NCI-H524 treated with DMSO at 0.1 percent for 48 hours (cell line): ENCODE measurements around the gene TMEM218.
"Not testable (repeated sequence)": the region's sequence is repeated elsewhere in the genome, so short reads cannot be mapped to it uniquely, and the experiment has no call there.

Experiments
- DNase-seq: peaks from one replicate; lab custom pipeline; 2025; lab: John Stamatoyannopoulos, UW

The TMEM218 gene

DNA sequence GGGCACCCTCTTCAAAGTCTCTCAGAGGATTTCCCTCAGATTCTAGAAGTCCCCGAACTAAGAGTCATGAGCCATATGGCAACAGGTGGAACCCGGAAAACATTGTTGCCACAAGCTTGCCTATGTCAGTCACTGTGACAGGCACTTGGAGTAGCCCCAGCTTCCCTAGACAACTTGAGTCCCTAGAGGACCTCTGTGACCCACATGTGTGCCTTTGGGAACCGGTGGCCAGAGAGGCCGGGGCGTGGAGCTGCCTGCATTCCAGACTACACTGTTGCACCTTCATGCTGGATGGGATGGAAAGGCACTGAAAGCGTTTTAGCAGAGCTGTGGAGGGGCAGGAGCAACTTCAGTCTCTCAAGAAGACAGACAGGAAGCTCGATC is 36.2 kb downstream of the TMEM218 start:
- DNase-seq = no peak

DNA sequence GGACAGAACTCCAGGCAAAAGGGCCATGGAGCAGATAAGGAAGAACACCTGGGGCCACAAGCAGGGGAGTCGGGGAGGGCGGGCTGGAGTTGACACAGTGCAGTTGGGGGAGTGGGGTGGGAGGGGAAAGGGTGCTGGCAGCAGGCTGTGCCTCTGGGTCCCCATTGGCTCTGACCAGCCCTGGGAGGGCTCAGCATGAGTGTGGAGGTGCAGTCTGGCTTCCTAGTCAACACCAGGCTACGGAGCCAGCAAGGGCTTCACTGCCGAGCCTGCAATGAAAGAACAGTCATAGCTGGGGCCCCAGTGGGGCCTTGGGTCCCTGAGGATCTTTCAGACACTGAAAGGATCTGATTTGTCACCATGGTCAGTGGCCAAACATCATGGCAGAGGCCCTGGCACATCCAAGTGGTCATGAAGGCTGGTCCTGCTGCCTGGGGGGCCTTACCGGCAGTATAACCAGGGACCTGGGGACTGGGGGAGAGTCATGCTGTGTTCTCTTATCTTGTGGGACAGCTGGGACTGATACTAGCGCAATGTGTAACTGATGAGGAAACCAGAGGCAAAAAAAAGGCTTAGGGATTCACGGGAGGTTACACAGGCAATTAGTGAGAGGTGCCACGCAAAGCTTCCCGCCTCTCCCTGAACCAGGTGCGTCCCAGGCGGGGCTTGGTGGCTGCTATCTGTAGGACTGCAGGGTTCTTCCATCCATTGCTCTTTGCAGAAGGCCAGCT is 36.8 kb downstream of the TMEM218 start:
- DNase-seq = no peak

DNA sequence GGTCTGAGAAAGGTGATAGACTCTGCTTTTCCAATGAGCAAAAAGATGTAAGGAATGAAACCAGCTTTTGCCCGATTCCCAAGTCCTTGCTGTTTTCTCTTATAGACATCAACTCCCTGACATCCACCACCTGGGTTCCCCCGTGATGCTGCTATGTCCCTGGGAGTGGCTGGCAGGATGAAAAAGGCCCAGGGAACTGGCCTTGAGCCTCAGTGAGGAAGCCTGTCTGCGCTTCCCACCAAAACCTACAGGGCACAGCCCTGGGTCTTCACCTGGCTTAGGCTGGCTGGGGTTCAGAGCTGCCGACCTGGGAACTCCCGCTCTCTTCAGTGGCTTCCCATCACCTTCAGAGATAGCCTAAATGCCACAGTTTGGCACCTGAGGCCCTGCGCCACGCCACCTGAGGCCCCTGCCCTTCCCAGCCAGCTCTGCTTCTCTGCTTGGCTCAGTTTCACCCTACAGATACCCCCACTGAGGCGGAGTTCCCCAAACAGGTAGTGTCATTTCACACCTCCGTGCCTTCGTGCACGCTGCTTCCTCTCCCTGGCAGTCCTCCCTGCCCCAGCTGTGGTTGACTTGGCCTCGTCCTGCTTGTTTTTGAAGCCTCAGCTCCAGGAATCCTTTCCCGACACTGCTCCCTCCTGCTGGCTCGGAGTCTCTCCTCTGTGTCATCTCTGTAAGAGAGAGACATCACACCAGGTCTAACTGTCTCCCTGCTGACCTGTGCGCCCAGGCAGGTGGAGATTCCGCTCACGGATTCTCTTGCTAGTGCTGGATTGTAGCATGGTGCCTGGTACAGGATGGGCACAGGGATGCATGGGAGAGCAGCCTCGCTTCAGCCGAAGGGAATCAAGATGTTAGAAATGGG is 37.6 kb downstream of the TMEM218 start:
- no peak for DNase-seq

DNA sequence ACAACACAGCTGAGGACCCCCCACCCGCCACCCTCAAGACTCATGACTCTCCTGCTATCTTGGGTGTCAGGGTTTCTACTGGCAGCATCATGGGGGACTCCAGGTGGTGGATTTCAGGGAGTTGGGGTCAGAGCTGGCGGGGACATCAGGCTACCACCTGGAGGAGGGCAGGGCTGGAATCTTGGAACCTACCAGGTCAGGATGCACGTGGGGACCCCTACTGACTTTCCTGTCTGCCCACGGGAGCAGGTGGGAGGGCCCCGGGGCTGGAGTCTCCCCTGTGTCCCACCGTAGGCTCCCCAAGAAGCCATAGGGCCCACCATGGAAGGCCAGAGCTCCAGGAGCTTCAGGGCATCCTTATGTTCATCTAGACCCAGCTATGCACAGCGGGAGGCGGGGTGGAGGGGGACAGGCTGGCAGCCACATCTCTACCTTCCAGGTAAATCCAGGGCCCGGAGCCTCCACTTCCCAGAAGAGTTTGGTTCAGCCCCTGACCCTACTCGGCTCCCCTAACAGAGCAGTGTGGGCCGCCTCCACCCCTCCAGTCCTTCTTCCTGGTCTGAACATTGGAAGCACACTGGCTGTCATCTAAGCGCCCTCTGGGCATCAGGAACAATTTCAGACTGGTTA is 38.4 kb downstream of the TMEM218 start:
- DNase-seq = no peak

DNA sequence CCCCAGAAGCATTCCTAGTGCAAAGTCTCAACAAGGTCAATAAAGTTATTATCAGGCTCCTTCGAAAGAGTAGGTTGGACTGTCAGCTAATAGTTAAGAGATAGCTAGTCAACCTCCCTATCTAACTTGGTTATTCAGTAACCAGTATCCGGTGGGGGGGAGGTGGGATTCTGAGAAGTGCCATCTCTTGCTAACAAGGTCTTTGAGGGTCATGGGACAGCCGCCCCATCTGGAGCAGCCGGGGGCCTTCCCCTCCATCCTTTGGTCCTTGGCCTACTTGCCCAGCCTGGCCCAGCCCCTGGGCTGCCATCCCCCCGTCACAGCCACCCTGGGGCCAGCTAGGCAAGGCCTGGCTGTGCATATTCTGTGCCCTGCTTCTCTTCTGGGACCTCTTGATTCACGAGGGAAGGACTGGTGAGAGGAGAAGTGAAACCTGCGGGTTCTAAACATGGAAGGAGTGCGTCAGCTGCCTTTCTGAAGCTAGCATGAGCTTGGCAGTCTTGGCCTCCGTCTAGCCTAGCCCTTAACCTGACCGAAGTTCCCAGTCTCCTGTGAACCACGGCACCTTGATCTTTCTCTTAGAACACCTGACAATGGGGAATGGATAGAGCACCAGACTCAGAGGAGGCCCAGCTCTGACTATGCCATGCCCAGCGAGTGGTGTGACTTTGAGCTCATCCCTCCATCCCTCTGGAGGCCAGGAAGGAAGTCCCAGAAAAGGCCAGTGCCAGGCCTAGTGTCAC is 39.0 kb downstream of the TMEM218 start:
- DNase-seq = no peak

DNA sequence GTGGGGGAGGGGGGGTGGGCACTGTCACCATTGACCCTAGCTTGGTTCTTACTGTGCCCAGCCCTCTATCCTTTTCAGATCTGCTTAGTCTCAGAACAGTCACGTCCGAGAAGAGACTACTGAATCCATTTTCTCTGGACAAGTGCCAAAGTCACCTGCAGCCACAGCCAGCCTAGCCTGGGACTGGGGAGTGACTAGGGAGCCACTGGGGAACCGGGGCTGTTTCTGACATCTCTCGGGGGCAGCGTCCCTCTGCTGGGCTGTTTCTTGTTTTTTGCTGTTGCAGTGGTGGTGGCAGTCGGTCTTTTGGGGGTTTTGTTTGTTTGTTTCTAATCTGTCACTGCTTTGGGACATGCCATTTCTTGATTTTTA is 39.6 kb downstream of the TMEM218 start:
- no peak for DNase-seq

DNA sequence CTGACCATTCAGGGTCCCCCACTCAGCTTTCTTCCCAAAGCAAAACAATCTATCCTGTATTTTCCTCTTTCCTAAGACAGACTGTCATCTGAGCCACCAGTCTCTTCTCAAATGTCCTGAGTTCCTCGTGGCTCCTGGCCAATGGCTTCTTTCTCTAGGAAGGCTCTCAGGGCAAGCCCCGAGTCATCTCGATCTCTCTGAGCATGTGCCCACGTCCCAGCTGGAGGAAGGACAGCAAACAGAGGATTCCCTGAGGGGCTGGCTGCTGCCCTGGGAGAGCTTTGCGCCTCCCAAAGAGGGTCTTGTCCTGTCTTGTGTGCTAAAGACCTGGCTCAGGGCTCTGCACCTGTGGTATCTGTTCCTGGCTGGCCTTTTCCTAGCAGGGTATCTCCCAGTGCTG is 40.0 kb downstream of the TMEM218 start:
- DNase-seq = no peak

DNA sequence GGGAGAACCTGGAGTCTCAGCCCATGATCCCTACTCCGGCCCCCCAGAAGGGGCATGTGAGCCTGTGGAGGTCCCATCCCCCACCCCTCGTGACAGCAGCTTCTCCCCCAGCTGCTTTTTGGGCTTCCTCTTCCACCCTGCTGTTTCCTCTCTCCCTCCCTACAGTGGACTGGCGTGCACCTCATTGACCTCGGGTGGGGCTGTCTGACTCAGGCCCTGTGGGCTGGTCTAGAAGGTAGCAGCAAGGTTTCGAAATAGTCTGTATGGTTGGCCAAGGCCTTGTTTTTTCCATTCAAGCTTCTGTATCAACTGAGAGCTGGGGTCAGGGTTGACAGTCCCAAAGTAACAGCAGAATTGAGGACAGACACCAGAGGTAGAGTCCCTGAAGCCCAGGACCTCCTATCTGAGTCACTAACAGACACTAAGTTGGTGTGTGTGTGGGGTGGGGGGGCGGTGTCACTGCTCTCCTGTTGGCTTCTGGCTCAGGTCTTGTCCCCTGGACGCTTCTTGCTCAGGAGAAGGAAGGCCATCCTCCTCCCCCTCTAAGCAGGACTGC is 40.6 kb downstream of the TMEM218 start:
- no peak for DNase-seq

DNA sequence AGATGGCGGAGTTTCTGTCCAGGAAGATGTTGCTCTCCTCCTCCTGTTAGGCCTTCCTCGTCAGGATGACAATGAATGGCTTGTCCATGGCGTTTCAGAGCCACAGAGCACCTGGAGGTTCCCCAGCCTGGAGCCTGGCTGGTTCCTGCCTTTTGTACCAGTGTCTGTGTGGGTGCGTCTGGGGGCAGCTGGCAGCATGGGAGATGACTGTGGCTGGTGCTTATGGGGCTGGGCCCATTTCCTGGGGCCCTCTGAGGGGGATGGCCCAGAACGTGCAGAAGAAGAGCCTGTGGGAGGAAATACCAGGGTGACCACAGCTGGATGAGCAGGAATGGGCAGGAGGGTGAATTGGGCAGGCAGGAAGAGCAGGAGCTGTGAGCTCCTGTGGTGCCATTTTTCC is 41.6 kb downstream of the TMEM218 start:
- no peak for DNase-seq

DNA sequence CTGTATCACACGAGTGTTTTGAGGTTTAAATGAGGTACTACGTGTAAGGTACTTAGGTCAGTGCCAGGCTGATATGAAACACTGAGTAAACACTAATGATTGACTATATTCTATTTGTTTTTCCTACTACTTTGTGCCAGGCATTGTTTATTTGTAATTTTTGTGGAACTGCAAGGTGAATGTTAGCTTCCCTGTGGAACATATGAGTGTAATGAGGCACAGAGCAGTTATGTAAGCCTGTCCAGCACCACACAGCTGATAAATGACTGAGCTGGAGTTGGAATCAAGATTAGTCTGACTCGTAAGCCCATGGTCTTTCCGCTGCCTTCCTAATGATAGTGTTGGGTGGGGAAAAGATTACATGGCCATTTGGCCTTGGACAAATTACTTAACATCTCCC is 42.4 kb downstream of the TMEM218 start:
- no peak for DNase-seq

DNA sequence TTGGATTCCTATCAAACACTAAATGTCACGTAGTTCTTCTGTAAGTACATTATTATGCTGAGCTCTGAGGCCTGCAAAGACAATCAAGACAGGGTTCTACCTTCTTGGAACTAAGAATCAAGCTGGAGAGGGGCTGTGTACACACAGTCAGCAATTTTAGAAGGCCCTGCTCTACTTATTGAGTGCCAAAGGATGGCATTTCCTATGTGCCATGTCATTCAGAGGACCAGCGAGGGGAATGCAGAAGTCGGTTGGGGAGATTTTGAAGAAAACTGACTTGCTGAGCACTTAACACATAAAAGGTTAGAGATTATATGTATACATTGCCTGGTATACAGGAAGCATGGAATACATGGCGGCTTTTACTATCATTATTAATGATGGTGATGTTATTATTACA is 43.1 kb downstream of the TMEM218 start:
- DNase-seq = no peak

DNA sequence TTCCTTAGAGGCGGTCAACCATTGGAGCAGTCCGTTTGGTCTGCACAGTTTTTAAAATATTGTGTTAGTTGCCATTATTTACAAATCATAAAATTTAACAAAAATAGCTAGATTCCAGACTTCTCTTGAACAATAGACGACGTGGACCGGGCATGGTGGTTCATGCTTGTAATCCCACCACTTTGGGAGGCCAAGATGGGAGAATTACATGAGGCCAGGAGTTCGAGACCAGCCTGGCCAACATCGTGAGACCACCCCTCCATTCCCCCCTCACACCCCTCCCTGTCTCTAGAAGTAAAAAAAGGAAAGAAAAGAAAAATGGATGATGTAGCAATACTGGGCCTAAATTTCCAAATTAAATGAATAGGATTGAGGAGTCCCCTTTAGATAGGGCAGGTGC is 47.4 kb downstream of the TMEM218 start:
- no peak for DNase-seq

DNA sequence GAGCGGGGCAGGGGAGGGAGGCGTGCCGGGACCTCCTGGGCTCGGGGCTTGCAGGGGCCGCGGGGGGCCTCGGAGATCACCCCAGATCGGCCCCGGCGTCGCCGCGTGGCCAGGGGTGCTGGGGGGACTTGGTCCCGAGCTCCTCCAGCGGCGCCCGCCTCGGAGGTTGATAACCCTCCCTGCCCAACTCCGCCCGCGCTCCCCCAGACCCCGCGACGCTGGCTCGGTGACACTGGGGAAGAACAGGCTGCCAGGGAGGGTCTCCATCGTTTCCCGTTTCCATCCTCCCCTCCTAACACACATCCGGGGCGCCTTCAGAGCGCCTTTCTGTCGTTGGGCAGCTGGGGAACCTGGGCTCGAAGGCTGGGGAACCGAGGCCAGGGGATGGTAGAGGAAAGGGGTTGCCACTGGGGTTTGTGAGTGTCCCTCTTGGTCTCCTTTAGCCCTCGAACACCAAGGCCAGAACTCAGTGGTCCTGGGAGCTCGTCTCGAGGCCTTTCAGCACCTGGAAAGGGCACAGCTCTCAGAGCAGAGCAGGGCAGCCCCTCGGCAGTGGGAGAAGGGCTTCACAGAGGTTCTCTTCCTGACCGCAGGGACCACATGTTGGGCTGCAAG is 47.9 kb downstream of the TMEM218 start:
- no peak for DNase-seq

DNA sequence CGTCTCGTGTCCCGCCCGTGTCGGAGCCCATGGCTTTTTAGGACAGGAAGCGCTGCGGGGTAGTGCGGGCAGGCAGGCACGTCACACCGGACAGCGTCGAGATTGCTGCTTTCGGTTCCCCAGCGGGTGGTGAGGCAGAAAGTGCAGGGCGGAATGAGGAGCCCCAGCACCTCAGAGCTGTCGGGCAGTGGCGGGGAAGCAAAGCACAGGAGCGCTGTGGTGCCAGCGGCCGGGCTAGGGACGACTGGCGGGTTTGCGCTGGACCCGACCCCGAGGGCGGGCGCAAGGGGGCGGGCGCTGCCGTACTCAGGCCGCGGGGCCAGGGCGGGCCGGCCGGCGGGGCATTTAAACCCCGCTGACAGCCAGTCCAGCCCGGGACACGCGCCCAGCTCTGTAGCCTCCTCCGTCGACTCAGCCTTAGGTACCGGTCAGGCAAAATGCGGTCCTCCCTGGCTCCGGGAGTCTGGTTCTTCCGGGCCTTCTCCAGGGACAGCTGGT is 48.4 kb downstream of the TMEM218 start, which contains the start of gene SLC37A2:
Gene SLC37A2 (plus strand): TSS at position 375 of the 498 bp plus-strand sequence. CDS start 63 bp downstream, at position 438.
- DNase-seq = no peak

DNA sequence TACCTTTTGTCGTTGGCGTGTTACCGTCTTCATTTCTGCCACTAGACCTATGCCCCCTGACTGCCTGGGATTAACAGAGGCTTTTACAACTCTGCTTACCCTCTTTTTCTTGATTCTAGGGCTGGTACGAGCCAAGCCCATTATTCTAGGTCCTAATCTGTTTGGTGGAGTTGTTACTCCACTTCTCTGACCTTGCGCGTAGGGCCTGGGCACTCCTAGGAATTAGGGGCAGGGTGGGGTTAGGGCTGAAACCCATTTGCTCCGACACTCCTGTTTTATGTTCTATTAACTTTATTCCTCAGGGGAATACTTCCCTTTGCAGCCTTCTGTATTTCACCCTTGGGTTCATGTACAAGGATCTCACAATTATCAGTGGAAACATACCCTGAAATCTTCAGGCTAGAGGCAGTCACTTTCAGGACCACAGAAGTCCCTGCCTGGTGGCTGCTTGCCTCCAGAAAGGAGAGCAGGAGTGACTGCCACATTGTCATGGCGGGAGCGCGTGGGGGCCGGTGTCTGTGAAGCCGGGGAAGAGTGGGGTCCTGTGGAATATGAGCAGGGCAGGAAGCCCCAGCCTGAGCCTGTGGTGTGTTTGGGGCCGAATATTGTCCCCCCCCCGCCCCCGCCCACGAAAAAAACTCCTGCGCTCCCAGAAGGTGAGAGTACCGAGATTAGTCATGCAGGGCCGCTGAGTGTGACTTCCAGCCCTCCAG is 49.1 kb downstream of the TMEM218 start:
- no peak for DNase-seq

DNA sequence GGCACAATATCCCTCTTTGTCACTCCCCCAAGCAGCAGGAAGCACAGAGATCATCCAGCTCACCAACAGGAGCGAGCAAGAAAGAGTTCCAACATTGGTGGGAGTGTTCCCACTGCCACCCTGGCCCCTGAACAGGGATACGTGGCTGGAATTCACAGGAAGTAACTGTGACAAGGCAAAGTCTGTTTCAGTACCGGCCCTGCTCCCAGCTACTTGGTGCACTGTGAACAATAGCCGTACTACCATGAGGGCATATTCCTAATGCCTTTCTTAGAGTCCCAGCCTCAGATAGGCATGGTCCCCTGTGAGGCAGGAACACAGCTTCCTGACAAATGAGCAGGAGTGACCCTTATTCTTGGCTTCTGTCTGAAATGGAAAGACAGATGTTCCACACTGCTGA is 50.1 kb downstream of the TMEM218 start:
- DNase-seq = no peak

DNA sequence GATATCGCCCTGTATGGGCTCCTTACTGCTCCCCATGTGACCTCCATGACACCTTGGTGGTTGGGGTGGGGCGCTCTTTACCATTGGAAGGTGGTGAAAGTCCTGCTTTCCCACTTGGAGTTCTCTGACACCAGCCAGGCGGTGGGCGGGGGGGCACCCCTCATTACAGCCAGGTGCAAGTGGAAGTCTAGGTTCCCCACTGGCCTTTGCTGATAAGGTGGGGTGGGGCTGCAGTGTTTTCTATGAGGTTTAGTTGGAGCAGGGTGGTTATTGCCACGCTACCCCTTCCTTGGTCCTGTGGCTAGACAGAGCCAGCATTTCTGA is 53.8 kb downstream of the TMEM218 start:
- no peak for DNase-seq

DNA sequence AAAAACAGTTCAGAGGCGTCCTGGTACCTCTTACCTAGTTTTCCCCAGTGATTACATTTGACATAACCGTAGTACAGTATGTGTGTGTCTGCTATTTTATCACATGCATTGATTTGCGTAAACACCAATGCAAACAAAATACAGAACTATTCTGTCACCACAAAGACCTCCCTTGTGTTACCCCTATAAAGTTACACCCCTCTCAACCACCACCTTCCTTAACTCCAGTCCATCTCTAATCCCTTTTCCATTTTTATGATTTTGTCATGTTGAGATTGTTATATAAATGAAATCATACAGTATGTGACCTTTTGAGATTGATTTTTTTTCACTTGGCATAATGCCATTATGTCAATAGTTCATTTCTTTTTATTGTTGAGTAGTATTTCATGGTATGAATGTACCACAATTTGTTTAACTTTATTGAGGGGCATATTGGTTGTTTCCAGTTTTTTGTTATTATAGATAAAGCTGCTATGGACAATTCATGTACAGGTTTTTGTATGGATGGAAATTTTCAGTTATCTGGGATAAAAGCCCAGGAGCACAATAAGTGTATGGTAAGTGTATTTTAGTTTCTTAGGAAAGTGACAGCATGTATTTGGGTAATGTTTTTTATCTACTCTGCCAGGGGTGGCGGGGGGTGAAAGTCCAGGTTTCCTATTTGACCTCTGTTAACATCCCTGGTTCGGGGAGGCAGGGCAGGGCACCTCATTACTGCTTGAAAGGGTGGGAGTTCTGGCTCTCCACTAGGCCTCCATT is 54.3 kb downstream of the TMEM218 start:
- no peak for DNase-seq

DNA sequence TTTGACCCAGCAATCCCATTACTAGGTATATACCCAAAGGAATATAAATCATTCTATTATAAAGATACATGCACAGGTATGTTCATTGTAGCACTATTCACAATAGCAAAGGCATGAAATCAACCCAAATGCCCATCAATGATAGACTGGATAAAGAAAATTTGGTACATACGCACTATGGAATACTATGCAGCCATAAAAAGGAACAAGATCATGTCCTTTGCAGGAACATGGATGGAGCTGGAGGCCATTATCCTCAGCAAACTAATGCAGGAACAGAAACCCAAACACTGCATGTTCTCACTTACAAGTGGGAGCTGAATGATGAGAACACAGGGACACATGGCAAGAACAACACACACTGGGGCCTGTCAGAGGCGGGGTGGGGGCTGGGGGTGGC is 55.3 kb downstream of the TMEM218 start:
- DNase-seq = not testable (repeated sequence)

DNA sequence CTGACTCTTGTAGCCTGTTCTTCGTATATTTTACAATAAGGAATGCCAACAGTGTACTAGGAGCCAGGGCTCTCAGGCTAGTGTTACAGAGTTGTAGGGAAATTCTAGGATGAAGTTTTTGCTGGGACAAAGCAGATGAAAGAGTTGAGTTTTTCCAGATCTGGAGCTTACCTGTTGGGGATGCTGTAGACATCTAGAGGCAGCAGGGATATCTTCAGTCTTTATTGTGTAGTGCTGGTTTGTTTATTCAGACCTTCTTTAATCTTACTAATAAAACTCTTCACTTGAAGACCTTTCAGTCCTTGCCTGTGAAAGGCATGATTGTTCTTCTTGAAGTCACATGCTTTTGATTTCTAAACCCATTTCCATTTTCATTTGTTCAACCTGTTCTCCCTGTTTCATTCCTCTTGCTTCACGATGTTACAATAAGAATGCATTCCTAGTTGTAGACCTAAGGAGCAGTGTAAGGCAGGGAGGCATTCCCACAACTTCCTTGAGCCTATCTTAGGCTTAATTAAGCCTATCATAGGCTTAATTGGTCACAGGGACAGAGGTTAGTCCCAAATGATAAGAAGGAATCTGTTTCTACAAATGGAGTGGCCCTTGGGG is 56.2 kb downstream of the TMEM218 start:
- DNase-seq = no peak
